Left lobe of liver (tissue), 2 donors: ENCODE data around the gene TRIB2. TPM values are rescaled to one million over a fixed set of nuclear protein-coding genes. Genes with fewer than 3 reads are reported as not detected.

ENCODE experiments used
- ATAC-seq: fragments of 200-7000 bp; cut with Tn5 transposase; one replicate; pipeline ENCODE4 v1.9.1; 2020; ENCODE audit warnings: mild to moderate bottlenecking, moderate library complexity
- DNase-seq: peaks from one replicate; pipeline ENCODE4 v3.0.0-alpha.2; 2020; ENCODE audit warnings: low spot score
- total RNA-seq: library from RNA; stranded (reverse); gene quantifications from one replicate; pipeline ENCODE4 v1.2.1, GENCODE V29; 2021
- donor health status: DM: no; HTN: no; CAD: no; lungs with moderate emphysema.
- donor health status: DM: no; HTN: yes; CAD: no.

Gene TRIB2
- total RNA-seq, 1 donor from 2014 or later: 13.8 TPM

- DNase-seq (no peak), ATAC-seq (no peak)
Measured at GRCh38 chr2:12771154-12771553, 54.4 kb downstream of the TRIB2 start.

GRCh38 chr2:12773586-12774394 lies 57.1 kb downstream of the TRIB2 start:
- ATAC-seq (no peak), DNase-seq (no peak)

- DNase-seq: no peak
- ATAC-seq: no peak
Measured at GRCh38 chr2:12774395-12774727, 57.6 kb downstream of the TRIB2 start.

- ATAC-seq: no peak
- no peak for DNase-seq
Measured at GRCh38 chr2:12776521-12776961, 59.8 kb downstream of the TRIB2 start.

- DNase-seq (no peak), ATAC-seq (no peak)
Measured at GRCh38 chr2:12778369-12778768, 61.6 kb downstream of the TRIB2 start.

GRCh38 chr2:12778811-12779579 lies 62.3 kb downstream of the TRIB2 start:
- ATAC-seq (no peak), DNase-seq (no peak)

- DNase-seq: no peak
- no peak for ATAC-seq
Measured at GRCh38 chr2:12781329-12781728, 64.6 kb downstream of the TRIB2 start.

- DNase-seq: no peak
- ATAC-seq: no peak
Measured at GRCh38 chr2:12787891-12788801, 71.4 kb downstream of the TRIB2 start.

GRCh38 chr2:12791906-12792305 lies 75.2 kb downstream of the TRIB2 start:
- no peak for DNase-seq
- no peak for ATAC-seq
